ENCODE results near the gene MRRF.

Gene MRRF

GRCh38 chr9:122226142-122226757 is 38.4 kb upstream of the MRRF start:
- Histone ChIP-seq H3K79me1 (replicated peaks; ENCODE audit: low read length, poor library complexity, severe bottlenecking) (no peaks in the 10 kb centered on the region), H2AFZ (ENCODE audit: low read depth, low read length) (no peak overlapping the region), H3K9ac (ENCODE audit: low read length) (no peak overlapping the region), H3K27ac (ENCODE audit: low read length, poor library complexity, severe bottlenecking) (no peak overlapping the region), H3K18ac (ENCODE audit: low read depth in 1 of 2, low read length in 2 of 2) (no peak overlapping the region), H2BK12ac (ENCODE audit: low read length in 2 of 2) (no peak overlapping the region), H2AK5ac (ENCODE audit: low read length, severe bottlenecking) (no peak overlapping the region), H3K4me3 (ENCODE audit: insufficient read depth in 1 of 2, low read depth in 1 of 2, low read length in 2 of 2) (peak overlapping the region in 1 of 2 experiments; percentile 57), H2BK15ac (ENCODE audit: low read depth, poor library complexity, severe bottlenecking) (no peak overlapping the region), H3K4ac (ENCODE audit: low read depth in 1 of 2, low read length in 2 of 2) (no peak overlapping the region), H4K8ac (ENCODE audit: low read length) (no peak overlapping the region), H3K4me2 (ENCODE audit: low read length, poor library complexity, severe bottlenecking) (no peak overlapping the region), H3K4me1 (ENCODE audit: control insufficient read depth, insufficient read depth, low read depth, low read length) (peaks cover 21% of the 10 kb centered on the region), H2BK5ac (ENCODE audit: low read depth, low read length, poor library complexity, severe bottlenecking) (no peak overlapping the region), H2BK120ac (ENCODE audit: low read depth, low read length) (no peak overlapping the region), H3K27me3 (ENCODE audit: control insufficient read depth in 1 of 2, insufficient read depth in 1 of 2, low read length in 2 of 2) (peaks cover 96 to 97% of the 10 kb centered on the region in 2 experiments), H3K23ac (ENCODE audit: low read length in 2 of 2) (no peak overlapping the region), H3K36me3 (ENCODE audit: control insufficient read depth in 1 of 2, insufficient read depth in 2 of 2, low read depth in 1 of 2, low read length in 2 of 2) (no peaks in the 10 kb centered on the region), H3K9me3 (ENCODE audit: control insufficient read depth, low read length) (no peaks in the 10 kb centered on the region), H3K14ac (ENCODE audit: low read length in 2 of 2) (no peak overlapping the region), H4K91ac (ENCODE audit: low read length) (no peak overlapping the region)
- 3% methylated on average over 49 of the region's 51 CpGs for WGBS
- DNase-seq, result no peak

- no peak overlapping the region for H4K8ac ChIP-seq (ENCODE audit: low read length)
- H3K4me1 ChIP-seq (ENCODE audit: control insufficient read depth, insufficient read depth, low read depth, low read length), result peaks cover 20% of the 10 kb centered on the region
- no peak overlapping the region for H3K27ac ChIP-seq (ENCODE audit: low read length, poor library complexity, severe bottlenecking)
- H3K14ac ChIP-seq (ENCODE audit: low read length in 2 of 2), result no peak overlapping the region
- H3K27me3 ChIP-seq (ENCODE audit: control insufficient read depth in 1 of 2, insufficient read depth in 1 of 2, low read length in 2 of 2), result peaks cover 96 to 97% of the 10 kb centered on the region in 2 experiments
- H3K9ac ChIP-seq (ENCODE audit: low read length), result no peak overlapping the region
- H3K23ac ChIP-seq (ENCODE audit: low read length in 2 of 2), result no peak overlapping the region
- H3K36me3 ChIP-seq (ENCODE audit: control insufficient read depth in 1 of 2, insufficient read depth in 2 of 2, low read depth in 1 of 2, low read length in 2 of 2), result no peaks in the 10 kb centered on the region
- H3K9me3 ChIP-seq (ENCODE audit: control insufficient read depth, low read length), result no peaks in the 10 kb centered on the region
- no peak overlapping the region for H2BK120ac ChIP-seq (ENCODE audit: low read depth, low read length)
- no peaks in the 10 kb centered on the region for H3K79me1 ChIP-seq (replicated peaks; ENCODE audit: low read length, poor library complexity, severe bottlenecking)
- no peak overlapping the region for H2BK12ac ChIP-seq (ENCODE audit: low read length in 2 of 2)
- H3K18ac ChIP-seq (ENCODE audit: low read depth in 1 of 2, low read length in 2 of 2), result no peak overlapping the region
- H4K91ac ChIP-seq (ENCODE audit: low read length), result peak overlapping the region; percentile 46
- WGBS, result 4% methylated on average over 49 of the region's 59 CpGs
- H2AFZ ChIP-seq (ENCODE audit: low read depth, low read length), result no peak overlapping the region
- H2AK5ac ChIP-seq (ENCODE audit: low read length, severe bottlenecking), result no peak overlapping the region
- no peak overlapping the region for H3K4me2 ChIP-seq (ENCODE audit: low read length, poor library complexity, severe bottlenecking)
- no peak overlapping the region for H2BK5ac ChIP-seq (ENCODE audit: low read depth, low read length, poor library complexity, severe bottlenecking)
- H3K4me3 ChIP-seq (ENCODE audit: insufficient read depth in 1 of 2, low read depth in 1 of 2, low read length in 2 of 2), result no peak overlapping the region
- no peak for DNase-seq
- no peak overlapping the region for H2BK15ac ChIP-seq (ENCODE audit: low read depth, poor library complexity, severe bottlenecking)
- H3K4ac ChIP-seq (ENCODE audit: low read depth in 1 of 2, low read length in 2 of 2), result no peak overlapping the region
Measured at GRCh38 chr9:122226758-122227574, 37.7 kb upstream of the MRRF start.

GRCh38 chr9:122227575-122227900 is 37.1 kb upstream of the MRRF start:
- Histone ChIP-seq H3K9ac (ENCODE audit: low read length) (no peak overlapping the region), H3K27ac (ENCODE audit: low read length, poor library complexity, severe bottlenecking) (no peak overlapping the region), H3K23ac (ENCODE audit: low read length in 2 of 2) (no peak overlapping the region), H2AFZ (ENCODE audit: low read depth, low read length) (no peak overlapping the region), H3K4me1 (ENCODE audit: control insufficient read depth, insufficient read depth, low read depth, low read length) (peaks cover 20% of the 10 kb centered on the region), H3K18ac (ENCODE audit: low read depth in 1 of 2, low read length in 2 of 2) (no peak overlapping the region), H2BK120ac (ENCODE audit: low read depth, low read length) (no peak overlapping the region), H2BK15ac (ENCODE audit: low read depth, poor library complexity, severe bottlenecking) (no peak overlapping the region), H3K4ac (ENCODE audit: low read depth in 1 of 2, low read length in 2 of 2) (no peak overlapping the region), H3K27me3 (ENCODE audit: control insufficient read depth in 1 of 2, insufficient read depth in 1 of 2, low read length in 2 of 2) (peaks cover 93% of the 10 kb centered on the region in 2 experiments), H2BK12ac (ENCODE audit: low read length in 2 of 2) (no peak overlapping the region), H2BK5ac (ENCODE audit: low read depth, low read length, poor library complexity, severe bottlenecking) (no peak overlapping the region), H3K4me2 (ENCODE audit: low read length, poor library complexity, severe bottlenecking) (no peak overlapping the region), H3K79me1 (replicated peaks; ENCODE audit: low read length, poor library complexity, severe bottlenecking) (no peaks in the 10 kb centered on the region), H3K9me3 (ENCODE audit: control insufficient read depth, low read length) (no peaks in the 10 kb centered on the region), H3K36me3 (ENCODE audit: control insufficient read depth in 1 of 2, insufficient read depth in 2 of 2, low read depth in 1 of 2, low read length in 2 of 2) (no peaks in the 10 kb centered on the region), H2AK5ac (ENCODE audit: low read length, severe bottlenecking) (no peak overlapping the region), H4K91ac (ENCODE audit: low read length) (no peak overlapping the region), H3K4me3 (ENCODE audit: insufficient read depth in 1 of 2, low read depth in 1 of 2, low read length in 2 of 2) (no peak overlapping the region), H3K14ac (ENCODE audit: low read length in 2 of 2) (no peak overlapping the region), H4K8ac (ENCODE audit: low read length) (no peak overlapping the region)
- DNase-seq, result no peak
- WGBS, result 0% methylated on average over 5 of the region's 10 CpGs

GRCh38 chr9:122228191-122228567 is 36.5 kb upstream of the MRRF start:
- Histone ChIP-seq H3K4me1 (ENCODE audit: control insufficient read depth, insufficient read depth, low read depth, low read length) (peaks cover 20% of the 10 kb centered on the region), H3K14ac (ENCODE audit: low read length in 2 of 2) (peak overlapping the region in 1 of 2 experiments; percentile 11), H2AFZ (ENCODE audit: low read depth, low read length) (no peak overlapping the region), H3K23ac (ENCODE audit: low read length in 2 of 2) (peak overlapping the region in 1 of 2 experiments; percentile 46), H4K8ac (ENCODE audit: low read length) (no peak overlapping the region), H3K4me3 (ENCODE audit: insufficient read depth in 1 of 2, low read depth in 1 of 2, low read length in 2 of 2) (peak overlapping the region in 1 of 2 experiments; percentile 24), H3K27me3 (ENCODE audit: control insufficient read depth in 1 of 2, insufficient read depth in 1 of 2, low read length in 2 of 2) (peaks cover 87 to 92% of the 10 kb centered on the region in 2 experiments), H2BK5ac (ENCODE audit: low read depth, low read length, poor library complexity, severe bottlenecking) (no peak overlapping the region), H3K79me1 (replicated peaks; ENCODE audit: low read length, poor library complexity, severe bottlenecking) (no peaks in the 10 kb centered on the region), H2BK15ac (ENCODE audit: low read depth, poor library complexity, severe bottlenecking) (no peak overlapping the region), H2BK120ac (ENCODE audit: low read depth, low read length) (no peak overlapping the region), H4K91ac (ENCODE audit: low read length) (no peak overlapping the region), H3K4me2 (ENCODE audit: low read length, poor library complexity, severe bottlenecking) (peak overlapping the region; percentile 85), H3K4ac (ENCODE audit: low read depth in 1 of 2, low read length in 2 of 2) (no peak overlapping the region), H2AK5ac (ENCODE audit: low read length, severe bottlenecking) (no peak overlapping the region), H3K36me3 (ENCODE audit: control insufficient read depth in 1 of 2, insufficient read depth in 2 of 2, low read depth in 1 of 2, low read length in 2 of 2) (no peaks in the 10 kb centered on the region), H3K18ac (ENCODE audit: low read depth in 1 of 2, low read length in 2 of 2) (no peak overlapping the region), H3K27ac (ENCODE audit: low read length, poor library complexity, severe bottlenecking) (no peak overlapping the region), H3K9ac (ENCODE audit: low read length) (no peak overlapping the region), H2BK12ac (ENCODE audit: low read length in 2 of 2) (no peak overlapping the region), H3K9me3 (ENCODE audit: control insufficient read depth, low read length) (no peaks in the 10 kb centered on the region)
- DNase-seq, result peak; percentile 12
- under 1% methylated on average over 29 of the region's 38 CpGs for WGBS
